Nucleus accumbens (tissue), 56 donors: ENCODE measurements around the gene HOXB8.

ENCODE experiments used
- DNase-seq, 56 donors: peaks; one replicate each; lab custom pipeline; 2025; lab: John Stamatoyannopoulos, UW

The HOXB8 gene

GRCh38 chr17:48597778-48598631 lies 17.1 kb downstream of the HOXB8 start:
- no peak for DNase-seq

GRCh38 chr17:48597528-48597777 lies 17.6 kb downstream of the HOXB8 start:
- DNase-seq, result no peak

GRCh38 chr17:48596735-48597527 lies 18.2 kb downstream of the HOXB8 start:
- no peak for DNase-seq

- DNase-seq, result no peak
Measured at GRCh38 chr17:48596000-48596734, 18.9 kb downstream of the HOXB8 start.

- DNase-seq, result no peak
Measured at GRCh38 chr17:48595278-48595999, 19.7 kb downstream of the HOXB8 start.

- DNase-seq, result no peak
Measured at GRCh38 chr17:48594538-48595277, 20.4 kb downstream of the HOXB8 start.

- peak in 2 of 56 donors; percentile 3 to 31 for DNase-seq
Measured at GRCh38 chr17:48593840-48594537, 21.1 kb downstream of the HOXB8 start.

- no peak for DNase-seq
Measured at GRCh38 chr17:48593126-48593829, 21.8 kb downstream of the HOXB8 start, which contains the start of gene HOXB5. Gene HOXB5 (minus strand): TSS chr17:48593779. CDS start chr17:48593682, 97 bp downstream.

GRCh38 chr17:48592577-48592976 lies 22.5 kb downstream of the HOXB8 start:
- no peak for DNase-seq

GRCh38 chr17:48592057-48592514 lies 23.0 kb downstream of the HOXB8 start:
- no peak for DNase-seq

GRCh38 chr17:48591255-48592056 lies 23.6 kb downstream of the HOXB8 start:
- DNase-seq, result no peak

GRCh38 chr17:48590607-48591161 lies 24.4 kb downstream of the HOXB8 start:
- no peak for DNase-seq

GRCh38 chr17:48589831-48590606 lies 25.1 kb downstream of the HOXB8 start, which contains the start of gene HOXB3:
Gene HOXB3 (minus strand): TSS chr17:48590241. CDS start chr17:48552474, 37,767 bp downstream.
- no peak for DNase-seq

- no peak for DNase-seq
Measured at GRCh38 chr17:48589060-48589830, 25.8 kb downstream of the HOXB8 start.

GRCh38 chr17:48588528-48588927 lies 26.6 kb downstream of the HOXB8 start:
- no peak for DNase-seq

GRCh38 chr17:48588074-48588415 lies 27.0 kb downstream of the HOXB8 start:
- DNase-seq, result no peak
